HG03139 (cell line): ENCODE measurements around the gene PHTF2.
"Not testable (repeated sequence)": the region's sequence is repeated elsewhere in the genome, so short reads cannot be mapped to it uniquely, and the experiment has no call there.

Experiments used
- ATAC-seq: cut with Tn5 transposase; IDR thresholded peaks from one replicate; pipeline ENCODE4 v1.9.1; 2021; ENCODE audit not compliant: unreplicated experiment

PHTF2 gene

DNA sequence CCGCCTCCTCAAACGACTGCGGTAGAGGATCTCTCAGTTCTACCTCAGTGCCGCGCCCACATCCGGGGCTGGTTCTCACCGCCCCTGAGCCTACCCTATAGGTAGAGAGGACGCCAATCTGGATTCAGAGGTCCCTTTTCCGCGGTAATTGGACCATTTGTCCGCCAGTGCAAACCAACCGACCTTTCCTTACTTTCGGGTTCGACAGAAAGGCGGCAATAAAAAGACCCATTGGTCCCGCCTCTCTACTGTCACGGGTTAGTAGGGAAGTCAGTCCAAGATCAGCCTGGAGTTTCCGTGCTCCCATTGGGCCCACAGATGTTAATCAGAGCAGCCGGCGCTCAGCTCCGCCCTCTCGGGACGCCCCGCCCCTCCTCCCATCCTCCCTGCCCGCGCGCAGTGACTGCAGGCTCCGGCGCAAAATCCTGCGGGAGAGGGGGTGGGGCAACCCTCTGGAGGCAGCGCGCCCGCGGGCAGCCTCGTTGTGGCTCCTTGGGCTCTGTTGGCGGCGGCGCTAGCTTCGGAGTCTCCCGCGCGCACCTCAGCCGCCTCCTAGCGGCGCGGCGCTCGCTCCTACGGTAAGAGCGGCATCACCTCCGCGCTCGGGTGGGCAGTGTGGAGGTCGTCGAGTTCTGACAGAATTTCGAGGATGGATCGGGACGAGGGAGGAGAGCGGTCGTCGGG is at the start of gene PHTF2, which contains the start of gene TMEM60:
PHTF2 (plus strand) TSS at position 380 of the 684 bp plus-strand sequence.
TMEM60 (minus strand) TSS at position 41 of the 684 bp plus-strand sequence. CDS start 4,061 bp downstream, outside the sequence.
- ATAC-seq, result peak; percentile 84

DNA sequence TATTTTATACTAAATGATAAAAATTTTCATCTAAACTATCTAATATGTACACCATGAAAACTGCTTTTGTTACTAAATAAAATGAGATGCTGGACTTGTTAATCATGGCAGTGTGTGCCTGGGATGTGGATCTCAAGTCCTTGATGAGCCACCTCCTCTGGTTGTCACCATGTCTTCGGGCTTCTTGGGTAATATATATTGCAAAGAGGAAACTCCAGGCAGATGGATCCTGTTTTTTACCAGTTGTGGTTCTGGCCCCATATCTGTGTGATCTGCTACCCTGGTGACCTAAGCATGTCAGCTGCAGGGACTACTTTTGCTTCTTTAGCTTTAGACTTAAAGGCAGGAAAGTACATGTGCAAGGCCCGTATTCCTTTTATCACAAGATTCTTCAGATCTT is 46.6 kb upstream of the PHTF2 start:
- no peak for ATAC-seq

DNA sequence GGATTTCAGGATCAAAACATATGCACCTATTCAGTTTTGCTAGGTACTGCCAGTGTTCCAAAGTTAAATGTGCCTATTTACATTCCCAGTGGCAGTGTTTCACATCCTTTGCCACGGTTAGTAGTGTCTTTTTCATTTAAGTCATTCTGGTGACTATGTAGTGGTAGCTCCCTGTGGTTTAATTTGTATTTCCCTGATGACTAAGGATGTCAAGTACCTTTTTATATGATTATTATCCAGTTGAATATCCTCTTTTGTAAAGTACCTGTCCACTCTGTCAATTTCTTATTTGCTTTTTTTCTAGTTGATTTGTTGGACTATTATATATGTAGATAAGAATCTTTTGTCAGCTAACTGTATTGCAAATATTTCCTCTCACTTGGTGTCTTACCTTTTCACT is 45.4 kb upstream of the PHTF2 start:
- ATAC-seq, result no peak

DNA sequence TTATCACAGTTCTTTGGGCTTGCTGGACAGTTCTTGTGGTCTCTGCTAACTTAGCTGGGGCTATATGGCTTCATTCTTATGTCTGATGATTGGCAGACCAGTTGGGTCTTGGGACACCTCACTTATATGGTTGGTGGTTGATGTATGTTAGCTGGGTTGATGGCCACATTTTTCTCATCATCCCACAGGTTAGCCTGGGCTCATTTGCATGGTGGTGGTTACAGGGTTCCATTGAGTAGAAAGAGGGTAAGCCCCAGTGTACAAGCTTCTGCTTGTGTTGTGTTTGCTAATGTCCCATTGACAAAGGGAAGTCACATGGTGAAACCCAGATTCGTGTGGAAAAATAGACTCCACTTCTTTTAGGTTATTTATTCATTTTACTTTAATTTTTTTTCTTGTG is 41.0 kb upstream of the PHTF2 start:
- peak; percentile 78 for ATAC-seq

DNA sequence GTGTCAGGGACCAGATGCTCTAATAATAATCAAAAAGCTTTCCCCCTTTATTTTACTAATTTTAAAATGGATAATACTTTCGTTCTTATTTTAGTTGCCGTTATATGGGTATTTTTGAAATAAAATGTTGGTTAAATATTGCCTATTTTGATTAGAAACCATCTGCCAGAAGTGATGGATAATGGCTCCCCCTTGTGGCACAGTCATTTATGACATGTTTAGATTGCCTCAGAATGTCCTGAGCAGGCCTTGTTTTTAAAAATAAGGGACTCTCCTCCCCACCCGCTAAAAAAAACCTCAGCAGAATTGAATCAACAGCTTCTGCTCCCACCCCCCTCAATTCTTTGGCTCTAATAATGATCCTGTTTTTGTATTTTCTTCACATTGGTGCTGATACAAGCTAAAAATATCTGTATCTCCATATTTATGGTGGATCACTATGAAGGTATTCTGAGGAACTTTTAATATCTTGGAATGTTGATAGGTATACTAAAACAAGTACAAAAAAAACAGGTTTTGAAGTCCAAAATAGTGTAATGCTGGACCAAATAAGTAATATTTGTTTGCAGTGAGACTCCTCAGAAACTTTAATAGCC is 39.2 kb upstream of the PHTF2 start:
- no peak for ATAC-seq

DNA sequence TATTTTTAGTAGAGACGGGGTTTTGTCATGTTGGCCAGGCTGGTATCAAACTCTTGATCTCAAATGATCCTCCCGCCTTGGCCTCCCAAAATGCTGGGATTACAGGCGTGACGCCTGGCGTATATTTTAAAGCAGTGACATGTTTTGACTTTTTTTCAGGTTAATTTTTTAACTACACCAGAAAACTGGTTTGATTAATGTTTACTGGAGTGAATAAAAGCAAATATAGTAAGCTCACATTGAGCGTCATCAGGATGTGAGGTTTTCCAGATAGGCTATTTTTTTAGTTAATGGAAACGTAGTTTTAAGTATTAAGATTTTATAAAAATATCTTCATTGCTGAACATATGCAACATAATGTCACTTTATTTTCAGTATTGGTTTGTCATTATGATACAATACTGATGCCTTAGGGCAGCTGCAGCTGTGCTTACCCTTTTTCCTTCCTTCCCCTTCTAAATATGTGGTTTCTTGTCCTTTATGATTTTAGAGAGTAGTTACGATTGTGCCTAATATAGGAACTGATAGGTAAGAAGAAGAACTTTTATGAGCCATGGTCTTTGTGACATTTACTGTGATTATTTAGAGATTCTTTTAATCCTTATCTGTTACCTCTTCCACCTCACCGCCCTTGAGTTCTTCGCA is 37.6 kb upstream of the PHTF2 start:
- no peak for ATAC-seq

DNA sequence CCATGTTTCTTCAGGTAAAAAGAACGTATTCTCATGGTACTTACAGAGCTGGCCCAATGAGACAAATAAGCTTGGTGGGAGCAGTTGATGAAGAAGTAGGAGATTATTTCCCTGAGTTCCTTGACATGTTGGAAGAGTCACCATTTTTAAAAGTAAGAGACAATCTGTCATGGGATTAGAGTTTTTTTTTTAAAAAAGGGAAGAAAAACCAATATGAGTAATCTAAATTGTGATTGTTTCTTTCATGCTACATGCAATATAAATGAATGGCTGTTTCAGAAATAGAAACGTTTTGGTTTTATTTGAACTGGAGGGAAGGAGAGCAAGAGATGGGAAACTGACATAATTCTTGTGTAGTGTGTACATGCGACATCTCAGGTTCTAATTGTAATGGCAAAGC is 33.1 kb upstream of the PHTF2 start:
- no peak for ATAC-seq

DNA sequence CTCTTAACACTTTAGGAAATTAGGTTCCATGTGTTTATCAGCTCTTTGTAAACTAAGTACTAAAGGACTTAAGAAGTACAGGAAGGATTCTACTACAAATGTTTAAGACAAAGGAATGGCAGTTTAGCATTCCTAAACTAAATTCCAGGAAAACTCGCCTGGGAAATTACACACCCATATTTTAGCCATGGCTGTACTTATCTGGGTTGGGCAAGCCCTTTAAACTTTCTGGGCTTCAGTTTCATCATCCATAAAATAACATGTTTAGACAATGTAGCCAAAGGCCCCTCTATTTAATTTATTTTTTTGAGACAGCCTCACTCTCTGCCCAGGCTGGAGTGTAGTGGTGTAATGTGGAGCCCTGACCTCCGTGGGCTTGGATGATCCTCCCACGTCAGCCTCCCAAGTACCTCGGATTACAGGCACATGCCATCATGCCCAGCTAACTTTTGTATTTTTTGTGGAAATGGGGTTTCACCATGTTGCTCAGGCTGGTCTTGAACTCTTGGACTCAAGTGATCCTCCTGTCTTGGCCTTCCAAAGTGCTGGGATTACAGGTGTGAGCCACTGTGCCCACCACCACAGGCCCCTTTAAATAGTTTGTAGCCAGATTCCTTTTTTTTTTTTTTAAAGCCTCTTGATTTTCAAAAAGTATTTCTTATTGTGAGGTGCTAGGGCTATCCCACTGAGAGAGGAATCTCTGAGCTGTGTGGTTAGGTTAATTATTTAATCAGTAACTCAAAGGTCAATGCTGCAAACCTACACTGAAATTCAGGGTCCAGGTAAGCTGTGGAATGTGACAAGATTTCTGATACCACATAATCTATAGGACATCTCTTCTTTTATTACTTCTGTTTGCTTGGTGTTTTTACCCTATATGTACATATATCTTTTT is 32.4 kb upstream of the PHTF2 start:
- no peak for ATAC-seq

DNA sequence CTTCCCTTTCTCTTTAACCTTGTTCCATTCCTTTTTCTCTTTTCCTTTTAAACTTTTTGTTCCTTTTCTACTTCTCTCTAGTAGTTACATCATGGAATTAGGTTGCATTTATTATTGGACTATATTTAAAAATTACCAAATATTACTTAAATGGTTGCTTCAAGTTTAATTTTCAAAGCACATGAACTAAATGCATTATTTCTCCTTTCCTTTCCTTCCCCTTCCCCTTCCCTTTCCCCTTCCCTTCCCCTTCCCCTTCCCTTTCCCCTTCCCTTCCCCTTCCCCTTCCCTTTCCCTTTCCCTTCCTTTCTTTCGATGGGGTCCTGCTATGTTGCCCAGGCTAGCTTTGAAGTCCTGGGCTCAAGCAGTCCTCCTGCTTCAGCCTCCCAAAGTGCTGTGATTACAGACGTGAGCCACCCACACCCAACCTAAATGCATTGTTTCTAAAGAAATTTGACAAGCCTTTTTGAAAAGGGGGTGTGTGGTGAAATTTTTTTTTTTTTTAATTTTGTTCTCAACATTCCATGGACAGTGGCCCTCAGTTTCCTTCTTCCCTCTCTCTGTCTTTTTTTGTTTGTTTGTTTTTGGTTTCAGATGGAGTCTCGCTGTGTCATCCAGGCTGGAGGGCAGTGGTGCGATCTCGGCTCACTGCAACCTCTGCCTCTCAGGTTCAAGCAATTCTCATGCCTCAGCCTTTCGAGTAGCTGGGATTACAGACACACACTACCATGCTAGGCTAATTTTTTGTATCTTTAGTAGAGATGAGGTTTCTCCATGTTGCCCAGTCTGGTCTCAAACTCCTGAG is 31.6 kb upstream of the PHTF2 start:
- no peak for ATAC-seq

DNA sequence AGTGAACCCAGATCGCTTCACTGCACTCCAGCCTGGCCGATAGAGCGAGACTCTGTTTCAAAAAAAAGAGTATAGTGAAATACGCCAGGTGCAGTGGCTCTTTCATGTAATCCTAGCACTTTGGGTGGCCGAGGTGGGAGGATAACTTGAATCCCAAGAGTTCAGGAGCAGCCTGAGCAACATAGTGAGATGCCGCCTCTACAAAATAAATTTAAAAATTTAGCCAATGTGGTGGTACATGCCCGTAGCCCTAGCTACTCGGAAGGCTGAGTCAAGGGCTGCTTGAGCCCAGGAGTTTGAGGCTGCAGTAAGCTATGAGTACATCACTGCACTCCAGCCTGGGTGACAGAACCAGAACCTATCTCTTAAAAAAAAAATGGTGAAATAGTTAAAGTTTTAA is 28.3 kb upstream of the PHTF2 start:
- no peak for ATAC-seq

DNA sequence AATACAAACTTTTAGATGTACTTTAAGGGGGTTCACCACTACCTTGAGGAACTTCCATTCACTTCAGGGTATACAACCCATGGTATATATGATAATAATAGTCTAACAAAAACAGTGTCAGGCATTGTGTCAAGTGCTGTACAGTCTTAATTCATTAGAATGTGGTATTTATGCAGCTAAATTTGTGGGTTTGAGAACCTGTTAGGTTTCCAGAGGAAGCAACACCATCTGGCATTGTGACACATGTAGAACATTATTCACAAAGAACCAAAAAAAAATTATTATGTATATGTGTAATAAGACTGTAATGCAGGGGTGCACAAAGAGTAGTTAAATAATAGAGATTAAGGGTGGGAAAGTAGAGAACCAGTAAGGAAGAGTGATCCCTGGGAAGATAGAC is 26.7 kb upstream of the PHTF2 start:
- ATAC-seq, result no peak

DNA sequence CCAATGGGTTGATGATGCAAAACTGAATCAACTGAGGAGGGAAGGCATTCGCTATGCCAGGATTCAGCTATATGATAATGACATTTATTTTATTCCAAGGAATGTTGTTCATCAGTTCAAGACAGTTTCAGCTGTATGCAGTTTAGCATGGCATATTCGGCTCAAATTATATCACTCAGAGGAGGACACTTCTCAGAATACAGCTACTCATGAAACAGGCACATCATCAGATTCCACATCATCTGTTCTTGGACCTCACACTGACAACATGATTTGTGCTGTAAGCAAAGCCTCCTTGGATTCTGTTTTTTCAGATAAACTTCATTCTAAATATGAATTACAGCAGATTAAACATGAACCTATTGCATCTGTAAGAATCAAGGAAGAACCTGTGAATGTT is 20.0 kb upstream of the PHTF2 start:
- no peak for ATAC-seq

DNA sequence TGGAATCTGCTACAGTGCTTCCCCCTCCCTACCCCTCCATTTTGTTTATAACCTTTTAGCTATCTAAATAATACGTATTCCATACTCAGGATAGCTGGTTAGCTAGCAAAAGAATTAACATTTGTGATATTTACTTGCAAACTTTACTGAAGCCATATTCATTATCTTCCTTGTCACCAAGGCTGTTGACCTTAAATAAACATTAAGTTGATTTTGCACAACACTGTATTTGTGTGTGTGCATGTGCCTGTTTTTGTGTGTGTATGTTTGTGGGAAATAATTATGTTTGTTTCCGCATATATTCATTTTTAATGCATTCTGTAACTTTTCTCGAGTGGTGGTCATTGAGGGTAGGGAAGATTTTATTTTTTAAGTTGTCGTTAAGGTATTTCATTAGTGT is 16.2 kb upstream of the PHTF2 start:
- ATAC-seq, result no peak

DNA sequence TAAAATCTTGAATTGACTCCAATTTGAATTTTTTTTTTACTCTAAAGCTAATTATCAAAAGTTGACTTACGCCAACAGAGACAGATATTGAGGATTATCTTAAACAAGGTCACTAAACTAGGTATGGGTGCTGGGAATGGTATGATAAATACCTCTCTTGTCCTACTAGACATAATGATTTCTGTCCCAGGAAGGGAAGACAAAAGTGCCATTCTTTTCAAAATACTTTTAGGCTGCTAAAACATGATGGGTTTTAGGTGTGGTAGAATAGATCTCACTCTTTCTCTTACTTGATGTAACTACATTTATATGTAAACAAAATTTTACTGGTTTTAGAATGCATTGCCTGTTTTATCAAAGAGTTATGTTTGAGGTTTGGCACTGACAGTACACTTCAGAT is 15.5 kb upstream of the PHTF2 start:
- no peak for ATAC-seq

DNA sequence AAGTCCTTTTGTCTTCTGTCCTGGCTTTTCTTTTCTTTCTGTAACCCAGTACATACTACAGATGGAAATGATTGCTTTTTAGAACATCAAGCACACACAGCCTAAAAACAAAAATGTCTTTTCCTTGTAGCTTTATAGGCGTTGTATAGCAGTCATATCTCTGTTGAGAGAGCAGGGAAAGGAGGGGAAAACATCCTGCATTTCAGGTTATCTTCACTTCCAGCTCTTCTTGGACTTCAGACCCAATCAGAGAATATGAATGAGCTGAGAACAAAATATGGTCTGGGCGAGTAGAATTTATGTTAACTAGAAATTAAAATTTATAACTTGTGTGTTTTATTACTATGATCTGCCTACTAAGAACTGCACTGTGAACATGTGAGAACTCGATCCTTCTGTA is 15.0 kb upstream of the PHTF2 start:
- ATAC-seq, result no peak

DNA sequence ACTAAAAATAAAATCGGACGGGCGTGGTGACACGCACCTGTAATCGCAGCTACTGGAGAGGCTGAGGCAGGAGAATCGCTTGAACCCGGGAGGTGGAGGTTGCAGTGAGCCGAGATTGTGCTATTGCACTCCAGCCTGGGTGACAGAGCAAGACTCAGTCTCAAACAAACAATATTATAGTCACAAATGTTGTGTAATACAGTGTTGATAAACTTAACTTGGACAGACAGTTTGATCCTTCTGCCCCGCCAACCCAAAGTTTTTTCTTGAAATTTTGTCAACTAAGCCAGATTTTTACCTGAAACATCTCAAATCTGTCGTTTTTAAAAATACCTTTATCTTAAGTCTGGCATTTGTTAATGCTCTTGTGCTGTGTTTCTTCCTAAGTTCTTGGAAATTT is 14.1 kb upstream of the PHTF2 start:
- not testable (repeated sequence) for ATAC-seq

DNA sequence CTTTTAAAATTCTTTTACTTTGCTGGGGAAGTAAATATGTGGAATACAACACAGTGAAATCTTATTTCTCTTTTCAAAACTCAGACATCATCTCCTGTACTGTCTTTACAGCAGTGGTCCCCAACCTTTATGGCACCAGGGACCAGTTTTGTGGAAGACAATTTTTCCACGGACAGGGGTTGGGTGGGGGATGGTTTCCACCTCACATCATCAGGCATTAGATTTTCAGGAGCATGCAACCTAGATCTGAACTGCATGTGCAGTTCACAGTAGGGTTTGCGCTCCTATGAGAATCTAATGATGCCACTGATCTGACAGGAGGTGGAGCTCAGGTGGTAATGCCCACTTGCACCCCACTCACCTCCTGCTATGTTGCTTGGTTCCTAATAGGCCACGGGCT is 12.6 kb upstream of the PHTF2 start:
- ATAC-seq, result no peak

DNA sequence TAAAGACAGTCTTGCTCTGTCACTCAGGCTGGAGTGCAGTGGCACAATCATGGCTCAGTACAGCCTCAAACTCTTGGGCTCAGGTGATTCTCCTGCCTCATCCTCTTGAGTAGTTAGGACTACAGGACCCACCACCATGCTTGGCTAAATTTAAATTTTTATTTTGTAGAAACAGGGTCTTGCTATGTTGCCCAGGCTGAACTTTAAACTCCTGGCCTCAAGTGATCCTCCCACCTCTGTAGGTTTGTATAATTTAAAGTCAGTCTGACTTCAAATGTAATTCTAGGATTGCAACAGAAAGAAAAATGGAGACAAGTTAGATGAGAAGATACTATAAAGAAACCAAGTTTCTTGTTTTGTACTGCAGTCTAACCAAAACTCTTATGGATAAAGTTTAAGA is 11.8 kb upstream of the PHTF2 start:
- no peak for ATAC-seq

DNA sequence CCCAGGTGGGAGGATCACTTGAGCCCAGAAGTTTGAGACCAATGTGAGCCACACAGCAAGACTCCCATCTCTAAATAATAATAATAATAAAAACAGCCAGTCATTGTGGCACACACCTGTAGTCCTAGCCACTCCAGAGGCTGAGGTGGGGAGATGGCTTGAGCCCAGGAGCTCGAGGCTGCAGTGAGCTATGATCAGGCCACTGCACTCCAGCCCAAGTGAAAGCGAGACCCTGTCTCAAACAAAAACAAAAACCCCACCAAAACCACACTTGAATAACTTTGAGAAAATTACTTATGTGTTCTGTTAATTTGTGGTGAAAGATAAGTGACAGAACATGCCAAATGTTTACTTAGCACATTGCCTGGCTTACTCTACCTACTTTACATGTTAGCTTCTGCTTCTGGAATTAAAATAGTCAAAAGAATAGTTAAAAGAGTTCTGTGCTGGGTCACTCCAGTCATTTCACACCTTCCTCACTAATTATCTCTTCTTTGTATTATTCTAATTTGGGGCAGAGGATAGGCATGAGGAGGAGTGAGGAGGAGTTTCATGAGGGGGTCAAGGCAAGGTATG is 10.2 kb upstream of the PHTF2 start:
- ATAC-seq, result no peak

DNA sequence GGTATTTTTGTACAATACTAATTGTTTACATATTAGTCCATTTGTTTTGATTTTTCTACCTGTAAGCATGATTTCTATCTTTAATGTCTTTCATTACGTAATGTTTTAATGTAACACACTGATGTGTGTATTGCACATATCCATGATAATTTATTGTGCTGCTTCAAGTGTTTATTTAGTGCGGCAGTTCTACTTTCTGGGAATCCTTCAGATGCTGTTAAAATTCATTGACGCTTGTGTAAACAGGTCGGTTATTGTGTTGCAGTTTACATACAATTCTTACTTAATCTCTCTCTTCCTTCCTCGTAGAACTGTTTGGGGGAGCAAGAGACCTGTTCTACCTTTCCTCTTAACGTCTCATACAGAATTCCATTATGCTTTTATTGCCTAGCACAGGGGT is 7.2 kb upstream of the PHTF2 start:
- no peak for ATAC-seq
